H1 (cell line): ENCODE results near the gene ARHGEF18. TPM values are rescaled to one million over a fixed set of nuclear protein-coding genes. Genes with fewer than 3 reads are reported as not detected.

Source experiments
- CTCF ChIA-PET: fragments of 300-600 bp; sonication (Branson Sonifier 250); formaldehyde crosslinking; loops from one replicate; lab custom pipeline; 2021; ENCODE audit not compliant: partially characterized antibody; lab: Charles Lee
- POLR2A ChIA-PET: fragments of 300-600 bp; sonication (Branson Sonifier 250); formaldehyde crosslinking; loops from one replicate; lab custom pipeline; 2021; ENCODE audit warnings: inconsistent platforms; ENCODE audit not compliant: partially characterized antibody; lab: Charles Lee
- DNase-seq, 2 experiments: peaks; one replicate each; pipeline versions ENCODE4 v3.0.0 to v3.0.0-alpha.2; 2010 to 2022; ENCODE audit warnings: low spot score in 2 of 2, low read depth in 1 of 2, mixed read lengths in 1 of 2
- FAIRE-seq: peaks from 2 replicates; lab custom pipeline; 2011; peaks lifted over from hg19 to GRCh38; lab: Jason Lieb, UNC
- H2AFZ ChIP-seq: 2 replicates; pipeline ENCODE4 v1.8.1; 2012; ENCODE audit warnings: low read length, inconsistent platforms
- H2AK5ac ChIP-seq: 2 replicates; pipeline ENCODE4 v1.6.1; 2013; ENCODE audit warnings: low read depth, low read length
- H2BK120ac ChIP-seq: replicated peaks from 2 replicates; pipeline ENCODE3; 2013; ENCODE audit warnings: low read depth, low read length, inconsistent platforms
- H2BK12ac ChIP-seq: 2 replicates; pipeline ENCODE4 v1.6.1; 2013; ENCODE audit warnings: low read depth, low read length
- H2BK15ac ChIP-seq: 2 replicates; pipeline ENCODE4 v1.6.1; 2013; ENCODE audit warnings: low read length
- H2BK20ac ChIP-seq: 2 replicates; pipeline ENCODE4 v1.6.1; 2013; ENCODE audit warnings: low read length
- H2BK5ac ChIP-seq: 2 replicates; pipeline ENCODE4 v1.6.1; 2013; ENCODE audit warnings: low read depth, low read length
- H3K14ac ChIP-seq: 2 replicates; pipeline ENCODE4 v1.6.1; 2013; ENCODE audit warnings: inconsistent platforms; ENCODE audit not compliant: insufficient read length
- H3K18ac ChIP-seq: 2 replicates; pipeline ENCODE4 v1.6.1; 2013; ENCODE audit warnings: low read length; ENCODE audit errors: extremely low read depth
- H3K23ac ChIP-seq: 2 replicates; pipeline ENCODE4 v1.6.1; 2013; ENCODE audit warnings: inconsistent platforms; ENCODE audit not compliant: insufficient read length
- H3K23me2 ChIP-seq: 2 replicates; pipeline ENCODE4 v1.6.1; 2013; ENCODE audit warnings: low read depth, low read length
- H3K27ac ChIP-seq: 2 replicates; pipeline ENCODE4 v1.6.1; 2011; ENCODE audit warnings: low read depth, low read length, inconsistent platforms
- H3K27me3 ChIP-seq, 4 experiments: replicated peaks in 1 of 4; 1 replicate in 1 of 4; 2 replicates in 3 of 4; pipeline versions ENCODE4 v1.6.1 to v1.8.1; 2011 to 2013; ENCODE audit warnings: low read length in 3 of 4, mild to moderate bottlenecking in 3 of 4, inconsistent platforms in 2 of 4, mixed read lengths in 2 of 4, moderate library complexity in 1 of 4; ENCODE audit not compliant: control insufficient read depth in 3 of 4, insufficient read depth in 3 of 4; ENCODE audit errors: extremely low read depth in 1 of 4
- H3K36me3 ChIP-seq, 4 experiments: 2 replicates each; pipeline versions ENCODE4 v1.6.1 to v1.8.1; 2011 to 2013; ENCODE audit warnings: mild to moderate bottlenecking in 4 of 4, low read length in 3 of 4, moderate library complexity in 2 of 4, control low read depth in 1 of 4, inconsistent platforms in 1 of 4; ENCODE audit not compliant: insufficient read depth in 4 of 4, control insufficient read depth in 2 of 4
- H3K4ac ChIP-seq: replicated peaks from 2 replicates; pipeline ENCODE3; 2013; ENCODE audit warnings: low read length, low read depth, mixed read lengths, inconsistent platforms; ENCODE audit not compliant: insufficient read length
- H3K4me1 ChIP-seq, 4 experiments: replicated peaks in 1 of 4; 1 replicate in 1 of 4; 2 replicates in 3 of 4; pipeline versions ENCODE4 v1.6.1 to v1.8.1; 2011 to 2013; ENCODE audit warnings: low read length in 3 of 4, inconsistent platforms in 2 of 4, mixed read lengths in 1 of 4; ENCODE audit not compliant: insufficient read depth in 4 of 4, control insufficient read depth in 3 of 4
- H3K4me2 ChIP-seq, 2 experiments: 2 replicates each; pipeline versions ENCODE4 v1.6.1 to v1.8.1; 2011 to 2013; ENCODE audit warnings: low read depth in 2 of 2, low read length in 2 of 2, control low read depth in 1 of 2, inconsistent platforms in 1 of 2, mild to moderate bottlenecking in 1 of 2; ENCODE audit not compliant: insufficient read depth in 1 of 2
- H3K4me3 ChIP-seq, 4 experiments: fragments of 200-600, 300-600 bp in 1 of 4; sonication (generic), shearing (Covaris generic), sonication (Bioruptor Twin) in 1 of 4; 2 replicates each; pipeline versions ENCODE4 v1.5.1 to v1.8.1; 2011 to 2016; ENCODE audit warnings: low read length in 4 of 4, low read depth in 3 of 4, control low read depth in 2 of 4, inconsistent platforms in 2 of 4, mild to moderate bottlenecking in 2 of 4, mixed read lengths in 1 of 4, moderate library complexity in 1 of 4; ENCODE audit not compliant: insufficient read depth in 2 of 4; ENCODE audit errors: extremely low read depth in 1 of 4
- H3K56ac ChIP-seq: replicated peaks from 2 replicates; pipeline ENCODE3; 2013; ENCODE audit warnings: low read depth, mild to moderate bottlenecking, mixed read lengths, low read length, inconsistent platforms; ENCODE audit not compliant: insufficient read length
- H3K79me1 ChIP-seq: 2 replicates; pipeline ENCODE4 v1.6.1; 2013; ENCODE audit warnings: low read depth, low read length, control low read depth
- H3K79me2 ChIP-seq, 2 experiments: 2 replicates each; pipeline versions ENCODE4 v1.6.1 to v1.8.1; 2012 to 2013; ENCODE audit warnings: low read length in 2 of 2, mild to moderate bottlenecking in 2 of 2, inconsistent platforms in 1 of 2; ENCODE audit not compliant: insufficient read depth in 2 of 2, control insufficient read depth in 1 of 2
- H3K9ac ChIP-seq, 4 experiments: replicated peaks in 1 of 4; 1 replicate in 1 of 4; 2 replicates in 3 of 4; pipeline versions ENCODE4 v1.6.1 to v1.8.1; 2011 to 2013; ENCODE audit warnings: low read depth in 3 of 4, low read length in 3 of 4, control low read depth in 2 of 4, mild to moderate bottlenecking in 2 of 4, moderate library complexity in 2 of 4, inconsistent platforms in 1 of 4; ENCODE audit errors: extremely low read depth in 1 of 4
- H3K9me3 ChIP-seq, 2 experiments: 2 replicates each; pipeline versions ENCODE4 v1.6.1 to v1.8.1; 2012 to 2013; ENCODE audit warnings: mild to moderate bottlenecking in 2 of 2, moderate library complexity in 2 of 2, control low read depth in 1 of 2, inconsistent platforms in 1 of 2, low read depth in 1 of 2, low read length in 1 of 2, mixed read lengths in 1 of 2; ENCODE audit not compliant: insufficient read depth in 2 of 2
- H4K20me1 ChIP-seq, 2 experiments: replicated peaks in 1 of 2; 2 replicates each; pipeline versions ENCODE3 to v1.8.1; 2011 to 2013; ENCODE audit warnings: inconsistent platforms in 2 of 2, low read length in 2 of 2, mild to moderate bottlenecking in 1 of 2; ENCODE audit not compliant: insufficient read depth in 2 of 2, control insufficient read depth in 1 of 2
- H4K5ac ChIP-seq: 2 replicates; pipeline ENCODE4 v1.6.1; 2013; ENCODE audit warnings: low read length, low read depth, mixed read lengths, inconsistent platforms; ENCODE audit not compliant: insufficient read length
- H4K8ac ChIP-seq: 2 replicates; pipeline ENCODE4 v1.8.0; 2013; ENCODE audit warnings: mild to moderate bottlenecking, moderate library complexity, low read length, inconsistent platforms; ENCODE audit not compliant: insufficient read depth; ENCODE audit errors: extremely low read depth
- H4K91ac ChIP-seq: replicated peaks from 2 replicates; pipeline ENCODE3; 2013; ENCODE audit warnings: low read length, mixed read lengths, inconsistent platforms; ENCODE audit not compliant: insufficient read length
- HDAC6 ChIP-seq: IDR thresholded peaks from one replicate; pipeline ENCODE4 v1.7.1; 2012; ENCODE audit warnings: low read depth, mild to moderate bottlenecking, inconsistent platforms, low read length, moderate library complexity
- KDM1A ChIP-seq: fragments of 200-600, 300-600 bp; sonication (generic); IDR thresholded peaks from 2 replicates; pipeline ENCODE4 v1.7.1; 2016; ENCODE audit warnings: mild to moderate bottlenecking, low read length, borderline replicate concordance
- PHF8 ChIP-seq: fragments of 200-600 bp; sonication (generic); conservative IDR thresholded peaks from 2 replicates; pipeline ENCODE4 v1.7.1; 2012; ENCODE audit warnings: low read depth, mild to moderate bottlenecking, inconsistent platforms, low read length, moderate library complexity
- SAP30 ChIP-seq: fragments of 300-600 bp; sonication (generic); IDR thresholded peaks from 2 replicates; pipeline ENCODE4 v1.7.1; 2012; ENCODE audit warnings: low read length, moderate library complexity, mild to moderate bottlenecking, inconsistent platforms; ENCODE audit not compliant: insufficient read depth, insufficient replicate concordance
- WGBS, 2 experiments: shearing (Covaris generic) in 1 of 2; methylation state at CpG; one replicate each; pipeline versions ENCODE4 v1.1.6 to v1.1.7; 2013 to 2015; ENCODE audit warnings: low lambda C conversion rate in 2 of 2, mixed read lengths in 2 of 2, inconsistent platforms in 1 of 2, low coverage in 1 of 2, missing lambda C conversion rate in 1 of 2; ENCODE audit not compliant: insufficient replicate concordance in 2 of 2, insufficient coverage in 1 of 2, insufficient read length in 1 of 2; ENCODE audit errors: extremely low coverage in 1 of 2, missing lambda C conversion rate in 1 of 2; 5-methylcytosine and 5-hydroxymethylcytosine counted together
- polyA plus RNA-seq, 7 experiments: library from polyadenylated mRNA; depleted of rRNA in 3 of 7; stranded (reverse) in 5 of 7; unstranded in 2 of 7; fragments of >200 nt in 5 of 7; fragments of 200-250 nt in 2 of 7; gene quantifications; 1 replicate in 5 of 7; 2 replicates in 1 of 7; 4 replicates in 1 of 7; pipeline versions ENCODE4 v1.2.1 to v1.2.3, GENCODE V29; 2011 to 2013; ENCODE audit warnings: missing spikeins in 2 of 7, mixed read lengths in 2 of 7
- total RNA-seq: library from RNA; stranded (reverse); fragmentation: NEBNext Ultra II Directional; extraction: Animal tissue kit (Norgen Biotek cat#: 25700); gene quantifications from 2 replicates; pipeline ENCODE4 v1.2.1, GENCODE V29; 2021

ARHGEF18 gene
- total and polyA plus RNA-seq, 2 of the 8 experiments (the other 6 are each of a cell fraction or from before 2014, with no cell fraction given): 12.2 to 35.9 TPM

- Histone ChIP-seq H3K56ac (no peak overlapping the region), H3K4ac (no peak overlapping the region), H2AK5ac (no peak overlapping the region), H4K20me1 (no peaks in the 10 kb centered on the region), H3K27me3 (no peaks in the 10 kb centered on the region), H2BK15ac (no peak overlapping the region), H3K9ac (no peak overlapping the region), H4K91ac (no peak overlapping the region), H2BK5ac (no peak overlapping the region; the same call in 1 of the 2 replicates), H3K4me2 (no peak overlapping the region), H3K4me3 (no peak overlapping the region), H3K14ac (no peak overlapping the region), H3K4me1 (no peaks in the 10 kb centered on the region), H3K27ac (no peak overlapping the region), H3K36me3 (no peaks in the 10 kb centered on the region), H2BK20ac (no peak overlapping the region), H3K18ac (no peak overlapping the region; the same call in 1 of the 2 replicates), H3K9me3 (no peaks in the 10 kb centered on the region), H4K8ac (no peak overlapping the region), H3K79me2 (no peaks in the 10 kb centered on the region), H2AFZ (no peak overlapping the region), H2BK120ac (no peak overlapping the region), H3K23me2 (no peaks in the 10 kb centered on the region; the same call in 1 of the 2 replicates), H4K5ac (no peak overlapping the region), H3K79me1 (no peaks in the 10 kb centered on the region), H3K23ac (no peak overlapping the region), H2BK12ac (no peak overlapping the region)
- CTCF ChIA-PET: interaction anchor here (0.5 to 1.8 kb wide), 8 partner anchors 11 to 235 kb away, joined by 3 to 9 read pairs (median 4); no protein-coding TSS in a partner anchor
- POLR2A ChIA-PET: interaction anchor here (1.0 kb wide), 1 partner anchor 240 kb away, joined by 3 read pairs; no protein-coding TSS in a partner anchor
- 88% methylated on average over 12 of the region's 12 CpGs; no CpG with 5 or more reads in 1 of the 2 experiments for WGBS, 2 experiments
- TF ChIP-seq HDAC6: no peak
- no peak for TF ChIP-seq KDM1A
- TF ChIP-seq SAP30: no peak
- no peak for TF ChIP-seq PHF8
- DNase-seq: no peak
- FAIRE-seq: no peak
These were observed 11.2 kb upstream of the ARHGEF18 start for GRCh38 chr19:7337380-7338194.
